ENCODE data around the gene ST6GALNAC3.

Gene ST6GALNAC3

GRCh38 chr1:76470166-76470565, 395.6 kb downstream of the ST6GALNAC3 start:
- DNase-seq: no peak

GRCh38 chr1:76471536-76471935, 397.0 kb downstream of the ST6GALNAC3 start:
- no peak for DNase-seq

GRCh38 chr1:76473591-76473990, 399.0 kb downstream of the ST6GALNAC3 start:
- no peak for DNase-seq

- DNase-seq: no peak
These were observed 400.4 kb downstream of the ST6GALNAC3 start for GRCh38 chr1:76474922-76475321.

- DNase-seq: no peak
These were observed 402.6 kb downstream of the ST6GALNAC3 start for GRCh38 chr1:76477156-76477555.

- DNase-seq: no peak
These were observed 406.3 kb downstream of the ST6GALNAC3 start for GRCh38 chr1:76480827-76481226.

GRCh38 chr1:76481672-76482071, 407.1 kb downstream of the ST6GALNAC3 start:
- no peak for DNase-seq

GRCh38 chr1:76482272-76482671, 407.7 kb downstream of the ST6GALNAC3 start:
- DNase-seq: no peak

- no peak for DNase-seq
These were observed 417.2 kb downstream of the ST6GALNAC3 start for GRCh38 chr1:76491737-76492136.

GRCh38 chr1:76492752-76493430, 418.3 kb downstream of the ST6GALNAC3 start:
- no peak for DNase-seq

- DNase-seq: no peak
These were observed 420.3 kb downstream of the ST6GALNAC3 start for GRCh38 chr1:76494807-76495206.

GRCh38 chr1:76496871-76497270, 422.3 kb downstream of the ST6GALNAC3 start:
- DNase-seq: no peak

GRCh38 chr1:76500116-76500515, 425.6 kb downstream of the ST6GALNAC3 start:
- DNase-seq: no peak

- no peak for DNase-seq
These were observed 426.6 kb downstream of the ST6GALNAC3 start for GRCh38 chr1:76501136-76501535.

- DNase-seq: no peak
These were observed 427.2 kb downstream of the ST6GALNAC3 start for GRCh38 chr1:76501586-76502219.

- DNase-seq: no peak
These were observed 428.6 kb downstream of the ST6GALNAC3 start for GRCh38 chr1:76503100-76503499.

GRCh38 chr1:76503736-76504135, 429.2 kb downstream of the ST6GALNAC3 start:
- DNase-seq: no peak

GRCh38 chr1:76507376-76507775, 432.8 kb downstream of the ST6GALNAC3 start:
- no peak for DNase-seq

- DNase-seq: no peak
These were observed 434.3 kb downstream of the ST6GALNAC3 start for GRCh38 chr1:76508871-76509270.

GRCh38 chr1:76510672-76511557, 436.4 kb downstream of the ST6GALNAC3 start:
- no peak for DNase-seq

GRCh38 chr1:76511558-76512179, 437.1 kb downstream of the ST6GALNAC3 start:
- no peak for DNase-seq

GRCh38 chr1:76530953-76531352, 456.4 kb downstream of the ST6GALNAC3 start:
- no peak for DNase-seq

- DNase-seq: no peak
These were observed 467.1 kb downstream of the ST6GALNAC3 start for GRCh38 chr1:76541618-76542017.

Measured in right hindlimb (tissue), 1 donor.